Stimulated activated CD4-positive, alpha-beta T cell treated with anti-CD3 and anti-CD28 coated beads, Interleukin-4, amount 100 ng/mL, for 48 hours (primary cell): Measurements from ENCODE around the gene SPRYD4.
"Not testable (repeated sequence)": the region's sequence is repeated elsewhere in the genome, so short reads cannot be mapped to it uniquely, and the experiment has no call there.

Experiments
- DNase-seq, 2 donors: peaks; one replicate each; pipeline ENCODE4 v3.0.0-alpha.2; 2020; ENCODE audit warnings: low read depth in 2 of 2

Gene SPRYD4

GRCh38 chr12:56468216-56469006, at the start of gene SPRYD4:
Gene SPRYD4, plus strand, starts transcription at chr12:56468578. Its CDS starts 14 bp downstream, at chr12:56468592.
- DNase-seq, result peak; percentile 85 to 91

- DNase-seq, result no peak
Observed at GRCh38 chr12:56420411-56420810, 48.0 kb upstream of the SPRYD4 start.

- DNase-seq, result no peak
Observed at GRCh38 chr12:56425193-56425592, 43.2 kb upstream of the SPRYD4 start.

- DNase-seq, result no peak
Observed at GRCh38 chr12:56425940-56426438, 42.4 kb upstream of the SPRYD4 start.

GRCh38 chr12:56431288-56431687, 37.1 kb upstream of the SPRYD4 start:
- DNase-seq, result no peak

- no peak for DNase-seq
Observed at GRCh38 chr12:56431850-56432249, 36.5 kb upstream of the SPRYD4 start.

- no peak for DNase-seq
Observed at GRCh38 chr12:56434828-56435227, 33.5 kb upstream of the SPRYD4 start.

- no peak for DNase-seq
Observed at GRCh38 chr12:56437430-56438176, 30.8 kb upstream of the SPRYD4 start.

- DNase-seq, result not testable (repeated sequence)
Observed at GRCh38 chr12:56443208-56443607, 25.2 kb upstream of the SPRYD4 start.

GRCh38 chr12:56448860-56449621, 19.3 kb upstream of the SPRYD4 start, which contains the start of gene TIMELESS:
Gene TIMELESS, minus strand, starts transcription at chr12:56449426. Its CDS starts 15,256 bp downstream, at chr12:56434170.
- DNase-seq, result peak; percentile 76 to 84

- DNase-seq, result no peak
Observed at GRCh38 chr12:56449622-56449984, 18.8 kb upstream of the SPRYD4 start.

- DNase-seq, result no peak
Observed at GRCh38 chr12:56450241-56450640, 18.1 kb upstream of the SPRYD4 start.

- DNase-seq, result no peak
Observed at GRCh38 chr12:56451147-56451546, 17.2 kb upstream of the SPRYD4 start.

- no peak for DNase-seq
Observed at GRCh38 chr12:56454557-56454956, 13.8 kb upstream of the SPRYD4 start, which contains the start of gene MIP. Gene MIP, minus strand, starts transcription at chr12:56454657. Its CDS starts 44 bp downstream, at chr12:56454613.

- DNase-seq, result no peak
Observed at GRCh38 chr12:56457817-56458216, 10.6 kb upstream of the SPRYD4 start.

- DNase-seq, result no peak
Observed at GRCh38 chr12:56461235-56462159, 6.9 kb upstream of the SPRYD4 start.

- no peak for DNase-seq
Observed at GRCh38 chr12:56462565-56462964, 5.8 kb upstream of the SPRYD4 start.

GRCh38 chr12:56469007-56469930, 891 bp downstream of the SPRYD4 start:
- no peak for DNase-seq

- DNase-seq, result no peak
Observed at GRCh38 chr12:56474389-56474788, 6.0 kb downstream of the SPRYD4 start.

- DNase-seq, result no peak
Observed at GRCh38 chr12:56476143-56476542, 7.8 kb downstream of the SPRYD4 start.
